KOPT-K1 (cell line): ENCODE measurements around the gene IFNA6.

Source experiments
- H3K27ac ChIP-seq: fragments of 200-600 bp; sonication (generic); 2 replicates; pipeline ENCODE4 v1.5.1; 2016; ENCODE audit warnings: antibody characterized with exemption, mild to moderate bottlenecking, low read depth, low read length; ENCODE audit not compliant: poor library complexity, severe bottlenecking
- H3K36me3 ChIP-seq: fragments of 200-600 bp; sonication (generic); 2 replicates; pipeline ENCODE4 v1.5.1; 2017; ENCODE audit warnings: antibody characterized with exemption, mild to moderate bottlenecking, low read length, moderate library complexity; ENCODE audit not compliant: insufficient read depth
- H3K9me3 ChIP-seq: fragments of 200-600 bp; sonication (generic); 2 replicates; pipeline ENCODE4 v1.5.1; 2017; ENCODE audit warnings: antibody characterized with exemption, low read length, mild to moderate bottlenecking; ENCODE audit not compliant: insufficient read depth, poor library complexity, severe bottlenecking

IFNA6 gene

GRCh38 chr9:21348430-21348970 is 2.2 kb downstream of the IFNA6 start:
- Histone ChIP-seq H3K9me3 (peaks cover 9% of the 10 kb centered on the region), H3K36me3 (no peaks in the 10 kb centered on the region), H3K27ac (no peak overlapping the region)

DNA sequence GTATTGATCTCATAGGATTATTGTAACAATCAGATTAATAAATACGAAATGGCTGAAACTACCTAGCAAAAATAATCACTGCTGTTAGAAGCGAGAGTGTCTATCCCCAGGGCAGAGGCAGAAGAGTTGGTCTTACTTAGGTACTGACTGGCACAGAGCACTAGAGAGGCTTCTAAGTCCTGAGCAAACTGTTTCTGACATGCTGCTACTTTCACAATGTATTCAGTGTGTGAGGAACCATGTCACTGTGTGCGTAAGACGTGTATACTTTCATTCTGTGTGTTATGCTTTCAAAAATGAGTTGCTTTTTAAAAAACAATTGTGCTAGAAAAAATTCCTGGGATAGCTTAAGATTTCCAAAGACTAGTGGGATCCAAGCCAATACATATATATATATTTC is 10.0 kb downstream of the IFNA6 start:
- H3K36me3 ChIP-seq = no peaks in the 10 kb centered on the region
- H3K27ac ChIP-seq = no peak overlapping the region
- peaks cover 8% of the 10 kb centered on the region for H3K9me3 ChIP-seq

DNA sequence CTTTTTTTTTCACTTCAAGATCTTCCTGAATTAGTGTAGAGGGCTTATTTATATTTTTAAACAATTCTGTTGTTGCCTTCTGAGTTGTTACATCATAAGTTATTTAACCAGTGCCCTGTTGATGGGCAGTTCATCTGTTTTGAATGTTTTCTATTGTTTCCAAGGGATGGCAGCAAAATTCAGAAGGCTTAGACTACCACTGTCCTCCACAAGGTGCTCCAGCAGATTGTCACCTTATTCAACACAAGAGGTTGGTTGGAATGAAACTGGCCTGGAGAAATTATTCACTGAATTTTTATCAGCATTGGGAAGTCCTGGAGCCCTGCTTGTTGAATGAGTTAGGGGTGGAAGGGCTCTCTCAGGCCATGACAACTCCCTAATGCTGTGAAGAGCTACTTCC is 14.2 kb downstream of the IFNA6 start:
- Histone ChIP-seq H3K27ac (no peak overlapping the region), H3K9me3 (no peaks in the 10 kb centered on the region), H3K36me3 (peaks cover 25% of the 10 kb centered on the region)

DNA sequence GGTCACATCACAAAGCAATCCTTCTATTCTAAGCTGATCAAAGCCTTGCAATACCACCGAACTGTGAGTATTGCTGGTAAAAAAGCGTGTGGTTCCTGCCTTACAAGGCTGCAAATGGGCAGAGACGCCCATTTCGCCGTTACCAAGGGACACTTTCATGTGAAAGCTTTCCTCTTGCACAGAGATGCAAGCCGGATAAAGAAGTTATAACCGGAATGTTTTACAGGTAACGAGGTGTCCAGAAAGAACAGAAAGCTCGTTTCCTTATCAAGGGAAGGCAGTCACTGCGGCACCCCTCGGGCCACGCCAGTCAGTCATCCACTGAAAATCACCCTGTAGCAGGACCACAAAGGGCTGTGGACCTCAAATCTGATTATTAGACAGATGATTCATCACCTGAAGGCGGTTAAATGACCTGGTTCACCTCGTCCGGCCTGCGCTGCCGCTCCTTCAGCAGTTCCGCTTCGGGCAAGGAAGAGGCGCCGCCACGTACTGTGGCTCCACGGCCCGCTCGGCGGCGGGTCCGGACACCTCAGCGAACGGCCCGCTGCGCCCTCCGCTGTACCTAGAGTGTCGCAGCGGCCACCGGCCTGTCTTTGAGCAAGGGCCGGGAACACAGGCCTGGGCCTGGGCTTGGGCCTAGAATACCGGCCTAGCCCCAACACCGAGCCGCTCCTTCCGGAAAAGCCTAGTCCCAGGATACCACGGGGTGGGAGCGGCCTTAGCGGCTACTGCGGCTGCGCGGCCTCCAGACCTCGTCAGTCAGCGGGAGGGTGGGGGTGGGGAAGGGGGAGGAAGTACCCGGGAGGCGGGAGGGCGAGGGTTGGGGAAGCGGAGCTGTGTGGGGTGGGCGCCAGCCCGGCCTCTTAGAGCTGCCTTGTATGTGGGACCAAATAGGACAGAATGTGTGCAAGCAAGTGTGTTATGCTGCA is 15.7 kb downstream of the IFNA6 start, which contains the start of gene KLHL9:
TSS of gene KLHL9 (minus strand) at position 704 of the 932 bp plus-strand sequence. CDS start at position 159, 545 bp downstream.
- Histone ChIP-seq H3K9me3 (no peaks in the 10 kb centered on the region), H3K27ac (peak within 1 kb of the TSS; percentile 92), H3K36me3 (peaks cover 40% of the 10 kb centered on the region)

DNA sequence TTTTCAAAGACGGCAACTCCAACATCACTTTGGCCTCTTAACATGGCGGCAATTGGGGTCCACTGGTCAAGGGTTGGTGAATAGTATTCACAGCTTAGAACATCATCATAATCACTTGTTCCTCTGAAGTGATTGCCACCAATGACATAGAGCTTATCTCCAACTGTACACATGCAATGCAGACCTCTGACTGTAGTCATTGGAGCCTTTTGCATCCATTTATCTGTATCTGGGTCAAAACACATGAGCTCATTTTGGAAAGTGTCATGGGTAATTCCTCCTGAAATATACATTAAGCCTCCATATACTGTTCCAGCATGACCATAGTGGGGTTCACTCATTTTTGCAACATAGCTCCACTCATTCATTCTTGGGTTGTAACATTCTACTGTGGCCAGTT is 17.5 kb downstream of the IFNA6 start:
- Histone ChIP-seq H3K9me3 (no peaks in the 10 kb centered on the region), H3K36me3 (peaks cover 48% of the 10 kb centered on the region), H3K27ac (no peak overlapping the region)

DNA sequence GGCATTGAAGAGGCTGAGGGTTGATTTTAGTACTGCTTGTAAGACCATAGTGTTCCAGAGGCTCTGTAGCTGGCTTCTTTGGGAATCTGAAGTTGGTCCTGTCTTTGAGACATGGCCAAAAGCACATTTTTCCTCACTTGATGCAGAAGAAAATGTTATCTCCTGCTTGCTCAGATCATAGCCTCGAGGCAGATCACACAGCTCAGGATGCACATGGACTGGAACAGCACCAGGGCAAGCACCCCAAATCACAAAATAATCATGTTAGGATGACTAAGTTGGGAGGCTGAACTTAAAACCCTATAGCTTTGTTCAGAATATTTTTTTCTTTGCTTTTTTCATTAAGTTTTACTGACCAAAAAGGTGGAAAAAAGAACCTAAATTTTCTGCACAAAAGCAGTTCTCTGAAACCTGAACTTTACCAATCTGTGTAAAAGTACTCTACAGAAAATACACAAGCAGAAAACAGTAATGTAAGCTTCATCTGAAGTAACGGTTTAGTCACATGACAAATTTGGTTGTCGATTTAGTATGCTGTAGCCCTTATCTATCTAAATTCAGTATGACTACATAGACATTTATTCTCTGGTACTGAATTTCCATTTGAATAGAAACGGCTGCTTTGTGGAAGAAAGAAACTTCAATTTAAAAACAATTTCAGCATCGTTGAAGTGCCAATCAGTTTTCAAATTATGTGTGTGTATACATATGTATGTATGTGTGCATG is 18.8 kb downstream of the IFNA6 start:
- peaks cover 48% of the 10 kb centered on the region for H3K36me3 ChIP-seq
- no peaks in the 10 kb centered on the region for H3K9me3 ChIP-seq

DNA sequence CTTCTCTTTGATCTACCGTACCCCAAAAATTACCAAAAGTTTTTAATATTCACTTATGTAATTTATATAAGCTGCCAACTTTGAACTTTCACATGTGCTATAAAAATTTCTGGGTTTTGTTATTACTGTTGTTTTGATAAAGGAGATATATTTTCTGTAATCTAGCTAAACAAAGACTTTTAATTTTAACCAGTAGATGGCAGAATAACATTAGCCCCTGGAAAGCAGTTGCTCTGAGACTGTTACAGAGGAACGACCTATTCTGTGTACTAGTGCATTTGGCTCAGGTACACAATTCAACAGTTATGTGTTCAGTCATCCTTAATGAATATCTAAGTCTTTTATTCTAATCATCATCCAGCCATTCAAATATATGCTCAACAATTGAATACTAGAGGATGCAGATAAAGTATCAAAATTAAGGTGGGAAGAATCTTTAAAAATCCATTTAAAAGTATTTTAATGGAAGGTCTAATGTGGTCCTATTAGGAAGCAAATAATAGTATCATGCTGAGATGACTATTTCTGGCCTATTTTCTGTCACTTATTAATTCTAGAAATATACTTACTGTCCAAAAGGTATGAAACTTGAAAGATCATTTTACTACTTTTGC is 24.1 kb downstream of the IFNA6 start:
- Histone ChIP-seq H3K27ac (no peak overlapping the region), H3K9me3 (no peaks in the 10 kb centered on the region), H3K36me3 (peaks cover 66% of the 10 kb centered on the region)

More for the DNA sequence above, 18.8 kb downstream of the IFNA6 start:
- no peak overlapping the region for H3K27ac ChIP-seq

- Histone ChIP-seq H3K27ac (no peak overlapping the region), H3K9me3 (no peaks in the 10 kb centered on the region), H3K36me3 (peaks cover 51% of the 10 kb centered on the region)
These were observed 26.6 kb downstream of the IFNA6 start for GRCh38 chr9:21324047-21324446.

GRCh38 chr9:21322911-21323461 is 27.7 kb downstream of the IFNA6 start:
- H3K36me3 ChIP-seq = peaks cover 48% of the 10 kb centered on the region
- no peaks in the 10 kb centered on the region for H3K9me3 ChIP-seq
- H3K27ac ChIP-seq = no peak overlapping the region

DNA sequence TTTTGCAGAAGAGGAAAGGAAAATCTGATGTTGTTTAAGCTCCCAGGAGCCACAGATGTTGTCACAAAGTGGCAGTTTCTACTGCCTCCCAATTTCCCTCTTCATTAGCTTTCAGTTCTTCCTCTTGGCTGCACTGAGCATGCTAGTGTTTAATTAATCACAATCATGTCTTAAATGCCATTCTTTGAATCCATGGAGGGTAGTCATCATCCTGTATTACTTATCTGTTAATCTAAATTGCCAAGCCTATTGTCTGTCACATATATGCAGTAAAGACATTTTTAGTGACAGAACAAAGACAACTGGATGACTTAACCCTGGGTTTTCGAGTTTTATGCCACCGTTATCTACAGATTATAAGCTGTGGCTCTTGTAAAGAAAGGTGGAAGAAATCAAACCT is 30.2 kb downstream of the IFNA6 start:
- Histone ChIP-seq H3K9me3 (no peaks in the 10 kb centered on the region), H3K36me3 (peaks cover 43% of the 10 kb centered on the region), H3K27ac (no peak overlapping the region)

DNA sequence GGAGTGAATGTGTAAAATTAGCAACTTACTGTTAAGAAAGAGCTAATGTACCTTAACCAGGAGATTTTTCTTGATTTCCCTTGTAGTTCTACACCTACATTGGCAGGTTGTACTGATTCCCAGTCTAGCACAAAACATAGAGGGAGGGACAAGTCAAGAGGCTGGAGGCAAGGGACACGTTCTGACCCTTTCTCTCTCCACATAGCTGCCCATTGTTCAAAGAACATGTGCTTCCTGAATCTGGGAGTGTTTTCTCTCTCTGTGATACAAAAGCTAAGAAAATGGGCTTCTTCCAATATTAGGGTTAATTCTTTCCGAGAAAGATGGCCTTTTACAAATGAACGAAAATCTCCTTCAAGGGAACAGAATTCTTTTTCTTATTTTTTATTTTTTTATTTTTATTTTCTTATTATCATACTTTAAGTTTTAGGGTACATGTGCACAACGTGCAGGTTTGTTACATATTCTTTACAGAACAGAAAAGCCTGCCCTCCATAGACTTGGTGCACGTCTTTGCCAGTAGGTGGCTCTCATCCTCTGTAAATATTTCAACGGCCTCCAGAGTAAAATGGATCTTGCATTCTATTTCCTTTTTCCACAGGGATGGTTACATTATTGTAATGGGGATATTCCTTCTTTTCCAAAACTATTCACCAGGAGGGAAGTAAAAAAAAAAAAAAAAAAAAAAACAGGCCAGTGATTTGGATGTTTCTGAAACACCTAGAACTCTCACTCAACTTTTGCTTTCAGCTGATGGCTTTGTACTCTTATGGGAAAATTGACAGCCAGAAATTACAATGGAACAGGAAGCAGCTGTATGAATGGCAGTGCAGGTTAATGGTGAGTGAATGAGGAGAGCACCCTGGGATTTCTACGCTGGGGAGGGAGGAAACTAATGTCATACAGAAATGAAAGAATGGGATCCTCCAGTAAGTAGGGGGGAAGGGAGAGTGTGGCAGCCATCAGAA is 32.4 kb downstream of the IFNA6 start:
- Histone ChIP-seq H3K27ac (no peak overlapping the region), H3K36me3 (peaks cover 23% of the 10 kb centered on the region), H3K9me3 (no peaks in the 10 kb centered on the region)

- Histone ChIP-seq H3K27ac (no peak overlapping the region), H3K36me3 (peaks cover 10% of the 10 kb centered on the region; the same call in 1 of the 2 replicates), H3K9me3 (no peaks in the 10 kb centered on the region)
These were observed 33.8 kb downstream of the IFNA6 start for GRCh38 chr9:21316860-21317259.

DNA sequence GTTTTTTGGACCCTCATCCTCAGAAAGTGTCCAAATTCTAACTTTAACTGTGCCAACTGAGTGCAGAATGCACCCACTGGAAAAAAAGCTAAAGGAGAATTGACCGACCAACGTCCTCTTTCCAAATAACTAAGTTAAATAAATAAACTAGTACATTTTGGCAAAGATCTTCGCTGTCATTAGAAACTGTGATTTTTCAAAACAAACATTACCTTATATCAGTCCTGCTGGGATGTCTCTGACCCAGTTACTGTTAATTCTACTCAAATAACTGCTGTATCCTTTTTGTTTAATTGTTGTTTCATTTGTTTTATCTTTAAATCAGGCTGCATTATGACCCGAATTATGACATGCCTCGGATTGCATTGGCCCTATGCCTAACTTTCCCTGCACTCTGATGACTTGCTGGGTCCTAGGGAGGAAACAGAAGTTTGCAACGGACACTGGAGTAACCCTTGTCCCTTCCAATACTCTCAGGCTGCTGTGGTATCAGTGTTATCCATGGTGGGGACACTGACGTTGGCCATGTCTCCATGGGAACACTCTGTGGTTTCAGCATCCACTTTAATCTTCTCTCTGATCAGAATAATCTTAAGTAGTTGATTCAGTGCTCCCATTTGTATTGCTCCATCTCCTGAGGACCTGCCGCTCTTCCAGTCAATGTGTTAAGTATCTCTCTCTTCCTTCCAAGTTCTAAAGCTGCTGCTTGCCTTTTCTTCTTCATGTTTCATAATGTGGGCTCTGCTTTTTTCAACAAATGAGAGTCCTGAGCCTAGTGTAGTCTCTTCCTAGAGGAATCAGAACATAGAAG is 34.5 kb downstream of the IFNA6 start:
- no peaks in the 10 kb centered on the region for H3K9me3 ChIP-seq
- 0 out of 2 replicates have a peak, but pooled peaks cover 3% of the 10 kb centered on the region for H3K36me3 ChIP-seq
- no peak overlapping the region for H3K27ac ChIP-seq
